Natural killer cell (primary cell): ENCODE measurements around the gene ZNF835. TPM values are rescaled to one million over a fixed set of nuclear protein-coding genes. Genes with fewer than 3 reads are reported as not detected.
A peak's percentile ranks its signal among the peaks of the same experiment; 100 is the strongest.

ENCODE experiments used
- ATAC-seq, 3 donors: fragments of 150-1000 bp in 2 of 3; fragments of 200-7000 bp in 1 of 3; cut with Tn5 transposase; 1 replicate in 1 of 3; 2 replicates in 2 of 3; pipeline ENCODE4 v1.10.0; 2021; ENCODE audit warnings: mild to moderate bottlenecking in 2 of 3, moderate library complexity in 2 of 3
- DNase-seq, 2 donors: peaks; one replicate each; pipeline versions ENCODE4 v3.0.0 to v3.0.0-alpha.2; 2013 to 2021; ENCODE audit warnings: mixed read lengths in 1 of 2
- H3K27ac ChIP-seq: one replicate; pipeline ENCODE4 v1.5.1; 2013; ENCODE audit warnings: mild to moderate bottlenecking, low read length
- H3K27me3 ChIP-seq: one replicate; pipeline ENCODE4 v1.6.1; 2013; ENCODE audit warnings: low read length; ENCODE audit not compliant: control insufficient read depth, insufficient read depth
- H3K36me3 ChIP-seq: one replicate; pipeline ENCODE4 v1.6.1; 2013; ENCODE audit warnings: low read length; ENCODE audit not compliant: control insufficient read depth, insufficient read depth
- H3K4me1 ChIP-seq: one replicate; pipeline ENCODE4 v1.6.1; 2013; ENCODE audit warnings: low read length; ENCODE audit not compliant: control insufficient read depth, insufficient read depth
- H3K4me3 ChIP-seq: one replicate; pipeline ENCODE4 v1.5.1; 2013; ENCODE audit warnings: low read length
- H3K9me3 ChIP-seq: one replicate; pipeline ENCODE4 v1.6.1; 2013; ENCODE audit warnings: low read length; ENCODE audit not compliant: control insufficient read depth, insufficient read depth
- H3K27ac Mint-ChIP-seq, 2 donors: one replicate each; pipeline ENCODE4 v1.8.0; 2022; ENCODE audit warnings: mild to moderate bottlenecking in 2 of 2, mixed read lengths in 2 of 2, moderate library complexity in 1 of 2
- H3K27me3 Mint-ChIP-seq, 2 donors: one replicate each; pipeline ENCODE4 v1.8.0; 2022; ENCODE audit warnings: low read depth in 2 of 2, mixed read lengths in 2 of 2
- H3K36me3 Mint-ChIP-seq: one replicate; pipeline ENCODE4 v1.8.0; 2022; ENCODE audit warnings: mixed read lengths
- H3K4me1 Mint-ChIP-seq, 2 donors: one replicate each; pipeline ENCODE4 v1.8.0; 2022; ENCODE audit warnings: mixed read lengths in 2 of 2
- H3K4me3 Mint-ChIP-seq: one replicate; pipeline ENCODE4 v1.8.0; 2022; ENCODE audit warnings: mild to moderate bottlenecking, moderate library complexity, mixed read lengths
- H3K9me3 Mint-ChIP-seq, 2 donors: one replicate each; pipeline ENCODE4 v1.8.0; 2022; ENCODE audit warnings: mixed read lengths in 2 of 2
- WGBS: methylation state at CpG from one replicate; pipeline ENCODE4 v1.1.7; 2013; ENCODE audit warnings: missing lambda C conversion rate; ENCODE audit not compliant: insufficient coverage; 5-methylcytosine and 5-hydroxymethylcytosine counted together
- intact Hi-C: fragments of 100-400 bp; cut with micrococcal nuclease; formaldehyde crosslinking; loops from one replicate; pipeline ENCODE4 v1.14.2; 2022
- total RNA-seq, 4 donors: library from RNA; stranded (reverse); fragments of 120-200 nt in 1 of 4; gene quantifications; one replicate each; pipeline versions ENCODE4 v1.2.3 to v1.2.4, GENCODE V29; 2013 to 2022
- TF ChIP-seq, protein P1 (sequence below): fragments of 200-600 bp; IDR thresholded peaks from one replicate; pipeline ENCODE4 v1.8.0; 2022; ENCODE audit warnings: antibody characterized with exemption

ZNF835 gene
- total RNA-seq, 3 donors from 2014 or later (not counting 1 experiment from before 2014, with no cell fraction given): 0.18 to 2.1 (median 0.92) TPM

DNA sequence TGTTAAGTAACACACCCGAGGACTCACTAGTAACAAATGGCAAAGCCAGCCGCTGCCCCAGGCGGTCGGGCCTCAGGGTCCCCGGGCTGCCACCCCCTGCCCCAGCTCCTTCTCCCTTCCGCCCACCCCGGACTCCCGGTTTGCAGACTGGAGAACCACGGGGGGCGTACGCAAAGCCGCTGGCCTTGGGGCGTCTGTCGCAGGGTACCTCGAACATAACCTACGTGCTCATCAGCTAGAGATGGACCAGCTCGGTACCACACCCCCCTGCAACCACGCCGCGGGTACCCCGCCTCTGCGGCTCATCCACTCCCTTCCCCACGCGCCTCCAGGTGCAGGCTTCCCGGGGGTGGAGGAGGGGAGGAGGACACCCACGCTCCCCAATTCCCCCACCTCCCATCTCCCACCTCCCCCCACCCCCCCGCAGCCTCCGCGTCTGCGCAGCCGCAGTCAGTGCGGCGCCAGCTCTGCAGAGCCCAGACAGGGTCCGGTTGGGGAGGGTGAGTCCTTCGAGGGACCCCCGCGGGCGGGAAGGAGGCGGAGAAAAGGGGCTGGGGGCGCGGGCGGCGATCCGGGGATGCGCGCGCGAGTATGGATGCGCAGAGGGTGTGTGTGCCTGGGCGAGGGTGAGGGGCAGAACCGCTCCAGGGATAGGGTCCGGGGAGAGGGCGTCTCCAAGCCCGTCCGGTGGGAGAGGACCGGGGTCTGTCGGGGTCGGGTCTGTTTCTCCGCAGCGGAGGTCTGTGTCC is 28.7 kb downstream of the ZNF835 start, which contains the start of gene SMIM17:
SMIM17 (plus strand) TSS at position 449 of the 749 bp plus-strand sequence. CDS start 2,509 bp downstream, outside the sequence.
- ATAC-seq (no peak), DNase-seq (no peak)
- H3K36me3 ChIP-seq: no peaks in the 10 kb centered on the region
- no peak within 1 kb of the TSS for H3K4me3 Mint-ChIP-seq
- no peaks in the 10 kb centered on the region for H3K4me1 Mint-ChIP-seq
- H3K9me3 ChIP-seq: peaks cover 51% of the 10 kb centered on the region
- no peak within 1 kb of the TSS for H3K27ac Mint-ChIP-seq
- peaks cover 7 to 9% of the 10 kb centered on the region in 2 donors for H3K27me3 Mint-ChIP-seq
- 21% methylated on average over 51 of the region's 60 CpGs for WGBS
- H3K27me3 ChIP-seq: no peaks in the 10 kb centered on the region
- H3K36me3 Mint-ChIP-seq: peaks cover 21% of the 10 kb centered on the region
- intact Hi-C loops: no loop called here
- peaks cover 16 to 28% of the 10 kb centered on the region in 2 donors for H3K9me3 Mint-ChIP-seq
- TF ChIP-seq, protein P1, sequence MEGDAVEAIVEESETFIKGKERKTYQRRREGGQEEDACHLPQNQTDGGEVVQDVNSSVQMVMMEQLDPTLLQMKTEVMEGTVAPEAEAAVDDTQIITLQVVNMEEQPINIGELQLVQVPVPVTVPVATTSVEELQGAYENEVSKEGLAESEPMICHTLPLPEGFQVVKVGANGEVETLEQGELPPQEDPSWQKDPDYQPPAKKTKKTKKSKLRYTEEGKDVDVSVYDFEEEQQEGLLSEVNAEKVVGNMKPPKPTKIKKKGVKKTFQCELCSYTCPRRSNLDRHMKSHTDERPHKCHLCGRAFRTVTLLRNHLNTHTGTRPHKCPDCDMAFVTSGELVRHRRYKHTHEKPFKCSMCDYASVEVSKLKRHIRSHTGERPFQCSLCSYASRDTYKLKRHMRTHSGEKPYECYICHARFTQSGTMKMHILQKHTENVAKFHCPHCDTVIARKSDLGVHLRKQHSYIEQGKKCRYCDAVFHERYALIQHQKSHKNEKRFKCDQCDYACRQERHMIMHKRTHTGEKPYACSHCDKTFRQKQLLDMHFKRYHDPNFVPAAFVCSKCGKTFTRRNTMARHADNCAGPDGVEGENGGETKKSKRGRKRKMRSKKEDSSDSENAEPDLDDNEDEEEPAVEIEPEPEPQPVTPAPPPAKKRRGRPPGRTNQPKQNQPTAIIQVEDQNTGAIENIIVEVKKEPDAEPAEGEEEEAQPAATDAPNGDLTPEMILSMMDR: no peak
- H3K27ac ChIP-seq: no peak within 1 kb of the TSS
- no peaks in the 10 kb centered on the region for H3K4me1 ChIP-seq
- H3K4me3 ChIP-seq: no peak within 1 kb of the TSS

DNA sequence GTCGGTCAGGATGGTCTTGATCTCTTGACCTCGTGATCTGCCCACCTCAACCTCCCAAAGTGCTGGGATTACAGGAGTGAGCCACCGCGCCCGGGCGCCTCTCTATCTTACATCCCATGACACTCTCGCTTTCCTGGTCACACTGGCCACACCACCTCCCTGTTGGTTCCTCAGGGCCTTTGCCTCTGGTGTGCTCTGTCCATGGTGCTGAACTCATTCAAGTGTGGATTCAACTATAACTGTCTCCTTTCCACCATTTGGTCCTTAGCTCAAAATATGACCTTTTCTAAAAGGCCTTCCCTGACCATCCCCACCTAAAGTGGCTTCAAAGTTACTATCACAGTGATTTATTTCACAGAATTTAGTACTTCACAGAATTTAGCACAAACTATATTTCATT is 32.3 kb downstream of the ZNF835 start:
- peaks cover 32% of the 10 kb centered on the region for H3K36me3 Mint-ChIP-seq
- TF ChIP-seq, protein P1: no peak
- H3K27me3 ChIP-seq: no peaks in the 10 kb centered on the region
- WGBS: 46% methylated on average over 7 of the region's 7 CpGs
- peaks cover 5 to 7% of the 10 kb centered on the region in 2 donors for H3K27me3 Mint-ChIP-seq
- no peak overlapping the region for H3K27ac ChIP-seq
- no peaks in the 10 kb centered on the region for H3K36me3 ChIP-seq
- no peaks in the 10 kb centered on the region for H3K4me1 Mint-ChIP-seq
- peaks cover 46% of the 10 kb centered on the region for H3K9me3 ChIP-seq
- no peak overlapping the region for H3K4me3 ChIP-seq
- H3K4me3 Mint-ChIP-seq: no peak overlapping the region
- H3K27ac Mint-ChIP-seq: no peak overlapping the region
- peaks cover 12 to 26% of the 10 kb centered on the region in 2 donors for H3K9me3 Mint-ChIP-seq
- no peaks in the 10 kb centered on the region for H3K4me1 ChIP-seq
- ATAC-seq: no peak
- peak in 1 of 2 donors; percentile 15 for DNase-seq
- intact Hi-C loops: no loop called here

DNA sequence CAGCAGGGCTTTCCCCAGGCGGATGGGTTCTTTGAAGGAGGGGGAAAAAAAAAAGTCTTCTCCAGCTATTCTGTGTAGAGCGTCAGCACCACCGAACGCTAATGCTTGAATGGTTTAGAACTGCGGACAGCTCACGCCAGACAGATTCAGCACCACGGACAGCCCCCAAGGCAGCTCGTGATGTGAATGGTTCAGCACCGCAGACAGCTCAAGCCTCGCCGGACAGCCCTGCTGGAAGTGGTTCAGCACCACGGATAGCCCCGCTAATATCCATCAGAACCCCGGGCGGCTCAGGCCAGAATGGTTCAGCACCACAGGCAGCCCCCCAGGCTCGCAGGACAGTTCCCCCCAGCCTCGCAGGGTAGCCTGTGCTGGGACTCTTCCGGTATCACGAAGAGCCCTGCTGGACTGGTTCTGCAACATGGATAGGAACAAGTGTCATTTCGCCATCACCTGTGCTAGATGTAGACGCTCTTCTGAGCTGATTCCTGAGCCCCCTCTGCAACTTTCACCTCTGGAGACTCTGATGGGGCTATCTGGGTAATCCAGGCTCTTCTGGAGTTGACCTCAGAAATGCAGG is 33.5 kb downstream of the ZNF835 start:
- H3K4me1 ChIP-seq: no peaks in the 10 kb centered on the region
- Mint-ChIP-seq H3K4me1 (no peaks in the 10 kb centered on the region), H3K27me3 (peaks cover 0 to 3% of the 10 kb centered on the region in 2 donors), H3K9me3 (peaks cover 14 to 23% of the 10 kb centered on the region in 2 donors), H3K4me3 (no peak overlapping the region), H3K27ac (no peak overlapping the region), H3K36me3 (peaks cover 32% of the 10 kb centered on the region)
- no peak overlapping the region for H3K4me3 ChIP-seq
- H3K9me3 ChIP-seq: peaks cover 44% of the 10 kb centered on the region
- DNase-seq (peak; percentile 23), ATAC-seq (peak; percentile 58 to 69 (median 61))
- TF ChIP-seq, protein P1: no peak
- no peaks in the 10 kb centered on the region for H3K27me3 ChIP-seq
- intact Hi-C loops: no loop called here
- no peak overlapping the region for H3K27ac ChIP-seq
- WGBS: 16% methylated on average over 21 of the region's 21 CpGs
- H3K36me3 ChIP-seq: no peaks in the 10 kb centered on the region
